Liver (tissue), 9 donors: ENCODE results near the gene MRPS18B. TPM values are rescaled to one million over a fixed set of nuclear protein-coding genes. Genes with fewer than 3 reads are reported as not detected.

Experiments
- DNase-seq: peaks from one replicate; pipeline ENCODE4 v3.0.0-alpha.2; 2017; ENCODE audit warnings: low spot score
- H3K27ac ChIP-seq, 2 donors: one replicate each; pipeline ENCODE4 v1.7.0; 2013; ENCODE audit warnings: inconsistent platforms in 2 of 2, low read length in 2 of 2, control low read depth in 1 of 2, low read depth in 1 of 2, mild to moderate bottlenecking in 1 of 2
- H3K27me3 ChIP-seq, 4 donors: one replicate each; pipeline versions ENCODE4 v1.6.1 to v1.7.0; 2013; ENCODE audit warnings: low read length in 3 of 4, inconsistent platforms in 1 of 4, mild to moderate bottlenecking in 1 of 4, moderate library complexity in 1 of 4; ENCODE audit not compliant: control insufficient read depth in 4 of 4, insufficient read depth in 4 of 4
- H3K36me3 ChIP-seq, 4 donors: one replicate each; pipeline versions ENCODE4 v1.6.1 to v1.7.0; 2013; ENCODE audit warnings: low read length in 3 of 4, mild to moderate bottlenecking in 3 of 4, low read depth in 1 of 4, moderate library complexity in 1 of 4; ENCODE audit not compliant: control insufficient read depth in 4 of 4, insufficient read depth in 3 of 4
- H3K4me1 ChIP-seq, 4 donors: one replicate each; pipeline versions ENCODE4 v1.6.1 to v1.7.0; 2013; ENCODE audit warnings: low read length in 3 of 4, mild to moderate bottlenecking in 3 of 4, moderate library complexity in 1 of 4; ENCODE audit not compliant: control insufficient read depth in 4 of 4, insufficient read depth in 4 of 4
- H3K4me3 ChIP-seq, 3 donors: one replicate each; pipeline versions ENCODE4 v1.6.1 to v1.7.0; 2013; ENCODE audit warnings: low read length in 3 of 3, control low read depth in 1 of 3, low read depth in 1 of 3, mild to moderate bottlenecking in 1 of 3
- H3K9ac ChIP-seq, 2 donors: one replicate each; pipeline ENCODE4 v1.7.0; 2013; ENCODE audit warnings: low read length in 2 of 2, mild to moderate bottlenecking in 2 of 2, moderate library complexity in 2 of 2, control low read depth in 1 of 2, low read depth in 1 of 2
- H3K9me3 ChIP-seq, 4 donors: one replicate each; pipeline versions ENCODE4 v1.6.1 to v1.7.0; 2013; ENCODE audit warnings: low read length in 3 of 4; ENCODE audit not compliant: control insufficient read depth in 4 of 4
- ATF3 ChIP-seq: IDR thresholded peaks from 2 replicates; pipeline ENCODE4 v1.6.1; 2016; ENCODE audit warnings: antibody characterized with exemption
- CTCF ChIP-seq: fragments of 150-350 bp; IDR thresholded peaks from 2 replicates; pipeline ENCODE4 v1.5.1; 2017; ENCODE audit warnings: improper control_type of control experiment, low read depth, low read length; ENCODE audit not compliant: missing input control
- EGR1 ChIP-seq, 2 donors: IDR thresholded peaks; 2 replicates each; pipeline ENCODE4 v1.6.1; 2016 to 2018; ENCODE audit warnings: antibody characterized with exemption in 2 of 2, low read depth in 2 of 2
- FOXA2 ChIP-seq: IDR thresholded peaks from 2 replicates; pipeline ENCODE4 v1.6.1; 2016; ENCODE audit warnings: antibody characterized with exemption
- GABPA ChIP-seq, 2 donors: IDR thresholded peaks in 1 of 2; conservative IDR thresholded peaks in 1 of 2; 2 replicates each; pipeline ENCODE4 v1.6.1; 2016; ENCODE audit warnings: antibody characterized with exemption in 2 of 2, mild to moderate bottlenecking in 1 of 2, moderate library complexity in 1 of 2
- HNF4A ChIP-seq, 2 donors: conservative IDR thresholded peaks; 2 replicates each; pipeline ENCODE4 v1.6.1; 2016; ENCODE audit warnings: antibody characterized with exemption in 2 of 2, mild to moderate bottlenecking in 2 of 2
- HNF4G ChIP-seq: IDR thresholded peaks from 2 replicates; pipeline ENCODE4 v1.6.1; 2016; ENCODE audit warnings: antibody characterized with exemption
- JUND ChIP-seq, 2 donors: IDR thresholded peaks; 2 replicates each; pipeline ENCODE4 v1.6.1; 2016; ENCODE audit warnings: antibody characterized with exemption in 2 of 2
- MAX ChIP-seq: IDR thresholded peaks from 2 replicates; pipeline ENCODE4 v1.6.1; 2016; ENCODE audit warnings: antibody characterized with exemption
- NR2F2 ChIP-seq: IDR thresholded peaks from 2 replicates; pipeline ENCODE4 v1.6.1; 2016; ENCODE audit warnings: antibody characterized with exemption
- RAD21 ChIP-seq, 2 donors: IDR thresholded peaks; 2 replicates each; pipeline ENCODE4 v1.6.1; 2016; ENCODE audit warnings: antibody characterized with exemption in 2 of 2, mild to moderate bottlenecking in 2 of 2
- RXRA ChIP-seq, 2 donors: IDR thresholded peaks; 2 replicates each; pipeline ENCODE4 v1.6.1; 2017 to 2018; ENCODE audit warnings: antibody characterized with exemption in 2 of 2, mild to moderate bottlenecking in 1 of 2
- SP1 ChIP-seq: IDR thresholded peaks from 2 replicates; pipeline ENCODE4 v1.6.1; 2018; ENCODE audit warnings: antibody characterized with exemption, mild to moderate bottlenecking
- TAF1 ChIP-seq: conservative IDR thresholded peaks from 2 replicates; pipeline ENCODE4 v1.6.1; 2016; ENCODE audit warnings: antibody characterized with exemption, mild to moderate bottlenecking
- YY1 ChIP-seq: IDR thresholded peaks from 2 replicates; pipeline ENCODE4 v1.6.1; 2016; ENCODE audit warnings: antibody characterized with exemption, mild to moderate bottlenecking
- ZBTB33 ChIP-seq: IDR thresholded peaks from 2 replicates; pipeline ENCODE4 v1.6.1; 2016; ENCODE audit warnings: antibody characterized with exemption
- WGBS: extraction: QIAGEN DNeasy Blood & Tissue Kit; methylation state at CpG from one replicate; pipeline ENCODE4 v1.1.7; 2013; 5-methylcytosine and 5-hydroxymethylcytosine counted together
- polyA plus RNA-seq, 2 donors: library from polyadenylated mRNA; stranded (reverse) in 1 of 2; unstranded in 1 of 2; fragments of 200-250 nt in 1 of 2; fragments of >200 nt in 1 of 2; fragmentation: Nextera tagmentation in 1 of 2; extraction: Ambion mirVana in 1 of 2; gene quantifications; one replicate each; pipeline versions ENCODE4 v1.2.1 to v1.2.3, GENCODE V29; 2013 to 2015
- total RNA-seq, 2 donors: library from RNA; depleted of rRNA; stranded (reverse); fragments of >200 nt; gene quantifications; one replicate each; pipeline ENCODE4 v1.2.3, GENCODE V29; 2014
- donor health status: healthy.
- donor health status: healthy.
- donor health status: healthy.
- donor health status: healthy.
- donor health status: healthy.

MRPS18B gene
- total and polyA plus RNA-seq, 4 donors = 50.5 to 81.9 (median 69.4) TPM

- Histone ChIP-seq H3K9me3 (no peaks in the 10 kb centered on the region), H3K4me1 (peaks cover 0 to 4% (median 0%) of the 10 kb centered on the region in 4 donors), H3K36me3 (peaks cover 20 to 44% (median 38%) of the 10 kb centered on the region in 4 donors), H3K27ac (no peak overlapping the region), H3K9ac (no peak overlapping the region), H3K4me3 (no peak overlapping the region), H3K27me3 (no peaks in the 10 kb centered on the region)
- 79% methylated on average over 13 of the region's 13 CpGs for WGBS
- no peak for DNase-seq
- no peak for TF ChIP-seq SP1
- no peak for TF ChIP-seq YY1
- TF ChIP-seq FOXA2 = no peak
- no peak for TF ChIP-seq MAX
- no peak for TF ChIP-seq CTCF
- no peak for TF ChIP-seq EGR1 (IDR thresholded peaks at IDR 0.05; ENCODE audit: low read depth in 2 of 2)
- TF ChIP-seq RXRA (IDR thresholded peaks at IDR 0.05) = no peak
Measured at GRCh38 chr6:30599625-30600324, 17.9 kb upstream of the MRPS18B start.

- peaks cover 23 to 48% (median 43%) of the 10 kb centered on the region in 4 donors for H3K36me3 ChIP-seq
- H3K27me3 ChIP-seq = no peaks in the 10 kb centered on the region
- TF ChIP-seq CTCF (no peak), HNF4G (no peak), GABPA (IDR thresholded peaks at IDR 0.05 in 1 of 2, conservative IDR thresholded peaks at IDR 0.05 in 1 of 2) (no peak), ATF3 (no peak), NR2F2 (no peak), RAD21 (IDR thresholded peaks at IDR 0.05) (no peak), TAF1 (no peak)
- no peak overlapping the region for H3K9ac ChIP-seq
- no peak for DNase-seq
- H3K9me3 ChIP-seq = no peaks in the 10 kb centered on the region
- WGBS = 82% methylated on average over 10 of the region's 10 CpGs
- H3K4me3 ChIP-seq = no peak overlapping the region
- H3K4me1 ChIP-seq = peaks cover 0 to 4% (median 0%) of the 10 kb centered on the region in 4 donors
- no peak overlapping the region for H3K27ac ChIP-seq
Measured at GRCh38 chr6:30600451-30600961, 17.1 kb upstream of the MRPS18B start.

GRCh38 chr6:30601436-30601814, 16.2 kb upstream of the MRPS18B start:
- H3K27ac ChIP-seq = no peak overlapping the region
- no peak overlapping the region for H3K9ac ChIP-seq
- WGBS = 79% methylated on average over 6 of the region's 6 CpGs
- peaks cover 0 to 4% (median 0%) of the 10 kb centered on the region in 4 donors for H3K4me1 ChIP-seq
- H3K9me3 ChIP-seq = no peaks in the 10 kb centered on the region
- no peak overlapping the region for H3K4me3 ChIP-seq
- DNase-seq = no peak
- no peaks in the 10 kb centered on the region for H3K27me3 ChIP-seq
- peaks cover 29 to 55% (median 51%) of the 10 kb centered on the region in 4 donors for H3K36me3 ChIP-seq
- TF ChIP-seq FOXA2 = no peak
- no peak for TF ChIP-seq CTCF
- TF ChIP-seq EGR1 (IDR thresholded peaks at IDR 0.05; ENCODE audit: low read depth in 2 of 2) = no peak
- TF ChIP-seq HNF4A (conservative IDR thresholded peaks at IDR 0.05) = no peak
- no peak for TF ChIP-seq HNF4G
- no peak for TF ChIP-seq GABPA (IDR thresholded peaks at IDR 0.05 in 1 of 2, conservative IDR thresholded peaks at IDR 0.05 in 1 of 2)
- no peak for TF ChIP-seq ZBTB33
- no peak for TF ChIP-seq ATF3
- TF ChIP-seq RXRA (IDR thresholded peaks at IDR 0.05) = no peak
- no peak for TF ChIP-seq JUND (IDR thresholded peaks at IDR 0.05)
